Midbrain (tissue), 1 donor: ENCODE measurements around the gene EIF1B.
"Not testable (repeated sequence)": the region's sequence is repeated elsewhere in the genome, so short reads cannot be mapped to it uniquely, and the experiment has no call there.

Experiments
- DNase-seq: peaks from one replicate; lab custom pipeline; 2025; lab: John Stamatoyannopoulos, UW

EIF1B gene

DNA sequence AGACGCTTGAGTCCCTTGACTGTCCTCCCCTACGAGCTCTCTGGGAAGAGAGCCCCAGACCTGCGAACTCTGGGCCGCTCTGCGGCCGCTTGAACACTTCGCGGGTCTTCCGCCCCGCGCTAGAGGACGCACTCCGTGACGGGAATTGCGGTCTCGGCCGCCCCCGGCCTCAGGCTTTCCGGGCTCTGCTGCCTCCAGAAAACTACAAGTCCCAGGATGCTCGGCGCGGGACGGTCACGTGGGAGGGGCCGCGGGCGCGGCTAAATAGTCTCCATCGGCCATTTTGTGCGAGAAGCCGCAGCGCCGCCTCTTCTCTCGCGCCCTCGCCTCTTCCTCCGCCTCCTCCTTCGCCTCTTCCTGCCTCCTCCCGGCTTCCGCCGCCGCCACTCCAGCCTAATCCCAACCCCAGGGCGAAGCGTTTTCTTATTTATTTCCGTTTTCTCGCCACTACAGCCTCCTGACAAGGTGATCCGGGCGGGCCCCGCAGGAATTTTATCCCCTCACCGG is at the start of gene EIF1B:
Gene EIF1B, plus strand, starts transcription at position 290 of the 507 bp plus-strand sequence. CDS start 235 bp downstream, outside the sequence.
- DNase-seq, result peak; percentile 99

DNA sequence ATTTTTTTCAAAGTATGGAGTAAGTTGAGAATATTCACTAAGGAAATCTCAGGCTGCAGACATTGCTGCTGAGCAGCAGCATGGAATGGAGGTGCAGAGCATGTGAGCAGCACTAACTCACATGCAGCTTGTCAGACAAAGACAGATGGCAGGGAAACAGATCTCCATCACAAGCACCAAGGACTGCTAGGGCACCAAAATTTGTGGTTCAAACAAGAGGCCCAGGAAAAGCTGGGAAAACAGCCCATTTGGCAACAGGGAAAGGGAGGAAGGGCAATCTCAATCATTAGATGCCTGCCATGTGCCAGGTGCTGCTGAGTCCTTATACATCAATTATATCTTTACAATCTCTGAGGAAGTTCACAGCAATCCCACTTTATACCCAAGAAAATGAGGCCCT is 47.2 kb upstream of the EIF1B start:
- DNase-seq, result no peak

DNA sequence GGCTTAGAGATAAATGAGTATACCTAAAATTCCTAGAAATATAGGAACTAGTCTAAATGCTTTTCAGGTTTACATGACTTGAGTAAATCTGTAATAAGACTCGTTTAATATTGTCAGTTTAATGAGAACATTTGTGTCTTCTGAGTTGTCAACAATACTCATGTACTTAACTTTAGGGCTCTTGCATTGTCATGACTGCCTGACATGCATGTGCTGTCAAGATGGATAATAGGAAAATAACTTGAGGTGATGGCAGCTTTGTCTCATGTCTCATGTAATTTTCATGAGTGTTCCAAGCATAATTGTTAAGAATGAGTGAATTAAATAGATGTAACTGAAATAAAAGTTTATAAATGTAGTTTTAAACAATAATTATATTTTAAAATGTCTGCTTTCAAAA is 45.1 kb upstream of the EIF1B start:
- DNase-seq, result no peak

DNA sequence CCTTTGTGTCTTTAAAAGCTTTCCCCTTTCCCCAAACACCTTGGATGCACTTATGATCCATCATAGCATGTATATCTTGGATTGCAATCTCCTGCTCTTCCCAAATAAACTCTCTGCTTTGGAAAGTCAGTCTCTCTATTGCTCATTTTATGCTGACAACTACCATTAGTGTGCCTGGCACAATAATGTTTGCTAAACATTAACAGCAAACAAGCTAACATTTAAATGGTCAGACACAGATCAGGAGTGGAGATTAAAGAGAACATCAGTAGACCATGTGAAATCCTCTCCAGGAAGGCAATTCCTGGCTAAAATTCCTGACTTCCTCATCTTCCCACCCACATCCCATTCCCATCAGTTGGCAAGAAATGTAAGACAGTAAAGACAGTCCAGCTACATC is 44.3 kb upstream of the EIF1B start:
- DNase-seq, result no peak

DNA sequence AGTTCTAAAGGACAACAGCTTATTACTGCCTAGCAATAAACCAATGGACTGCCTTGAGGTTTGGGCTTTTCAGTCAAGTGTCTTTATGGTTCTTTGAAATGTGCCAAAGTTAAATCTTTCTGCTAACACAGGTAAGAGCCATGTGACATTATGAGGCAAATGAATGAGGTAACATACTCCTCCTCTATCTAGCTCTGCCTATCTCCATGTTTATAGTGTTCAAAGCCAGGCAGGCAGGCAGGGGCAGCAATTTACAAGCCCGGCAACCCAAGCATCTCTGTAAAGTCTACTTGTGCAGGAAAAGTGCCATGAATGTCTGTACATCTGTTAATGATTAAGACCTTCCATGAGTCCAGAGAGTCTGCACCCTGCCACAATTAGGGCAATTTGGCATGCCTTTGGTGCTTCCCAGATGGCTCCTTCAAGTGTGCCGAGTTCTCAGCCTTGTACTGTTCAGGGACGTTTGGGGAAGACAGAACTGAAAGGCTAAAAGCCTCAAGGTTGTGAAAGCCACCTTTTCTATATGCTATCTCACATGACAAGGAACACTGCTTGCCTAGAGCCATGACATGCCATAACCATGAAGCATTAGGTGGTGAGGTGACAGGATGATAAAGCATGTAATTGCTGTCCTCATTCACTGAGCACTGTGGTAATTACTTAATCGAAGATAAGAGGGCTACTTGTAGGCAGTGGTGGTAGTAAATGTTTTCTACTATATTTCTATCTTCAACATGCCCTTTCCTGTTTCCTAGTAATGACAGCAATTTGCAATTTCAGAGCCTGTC is 41.4 kb upstream of the EIF1B start:
- no peak for DNase-seq

DNA sequence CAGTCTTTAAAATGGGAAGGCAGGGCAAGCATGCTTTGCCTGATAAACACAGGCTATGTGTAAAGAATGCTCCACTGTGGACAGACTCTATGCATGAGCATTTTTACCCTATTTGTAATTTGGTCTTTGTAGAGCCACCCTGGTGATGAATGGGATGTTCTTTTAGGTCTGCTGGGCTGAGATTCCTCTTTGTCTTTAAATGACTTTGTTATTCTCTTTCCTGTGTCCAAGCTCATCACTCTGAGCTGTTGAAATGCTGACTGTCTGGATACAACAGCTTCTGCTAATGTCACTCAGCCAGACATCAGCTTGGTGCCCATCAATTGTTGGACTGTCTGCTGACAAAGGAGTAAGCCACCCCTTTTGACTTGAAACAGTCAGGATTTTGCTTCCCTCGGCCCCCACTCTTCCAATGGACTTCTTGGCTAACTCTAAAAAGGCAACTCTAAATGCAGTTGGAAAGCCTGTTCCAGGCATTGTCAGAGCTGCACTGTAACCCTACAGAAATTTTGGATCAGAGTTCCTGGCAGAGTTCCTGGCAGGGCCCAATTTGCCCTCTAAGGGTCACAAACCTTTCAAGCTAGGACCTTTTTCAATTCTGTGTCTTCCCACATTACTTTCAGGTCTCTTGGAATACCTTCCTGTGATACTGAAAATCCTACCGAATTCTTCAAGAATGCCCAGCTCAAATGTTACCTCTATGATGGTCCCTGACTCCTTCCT is 40.5 kb upstream of the EIF1B start:
- DNase-seq, result peak; percentile 42

DNA sequence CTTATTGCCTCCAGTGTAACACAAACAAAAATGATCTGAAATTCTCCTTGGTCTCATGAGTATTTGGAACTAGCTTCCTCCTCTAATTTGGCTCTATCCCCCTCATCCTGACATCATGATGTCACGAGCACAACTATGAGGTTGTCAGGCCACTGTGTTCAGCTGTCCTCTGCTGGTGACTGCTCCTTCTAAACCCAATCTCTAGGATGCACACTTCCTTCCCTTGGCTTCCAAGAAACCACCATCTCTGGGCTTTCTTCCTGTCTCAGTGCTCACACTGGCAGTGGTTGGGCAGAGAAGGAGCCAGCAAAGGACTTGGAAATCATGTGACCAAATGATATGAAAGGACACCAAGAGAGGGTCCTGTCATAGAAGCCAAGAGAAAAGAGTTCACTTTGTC is 30.7 kb upstream of the EIF1B start:
- no peak for DNase-seq

DNA sequence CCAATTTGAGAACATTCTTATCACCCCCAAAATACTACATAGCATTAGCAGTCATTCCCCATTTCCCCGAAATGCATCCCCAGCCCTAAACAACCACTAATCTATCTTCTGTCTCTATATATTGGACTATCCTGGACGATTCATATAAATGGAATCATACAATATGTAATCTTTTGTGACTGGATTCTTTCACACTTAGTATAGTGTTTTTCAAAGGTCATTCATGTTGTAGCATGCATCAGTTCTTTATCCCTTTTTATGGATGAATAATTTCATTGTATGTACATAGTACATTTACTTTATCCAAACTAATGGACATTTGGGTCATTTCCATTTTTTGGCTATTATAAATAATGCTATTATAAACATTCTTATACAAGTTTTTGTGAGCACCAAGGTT is 27.5 kb upstream of the EIF1B start:
- no peak for DNase-seq

DNA sequence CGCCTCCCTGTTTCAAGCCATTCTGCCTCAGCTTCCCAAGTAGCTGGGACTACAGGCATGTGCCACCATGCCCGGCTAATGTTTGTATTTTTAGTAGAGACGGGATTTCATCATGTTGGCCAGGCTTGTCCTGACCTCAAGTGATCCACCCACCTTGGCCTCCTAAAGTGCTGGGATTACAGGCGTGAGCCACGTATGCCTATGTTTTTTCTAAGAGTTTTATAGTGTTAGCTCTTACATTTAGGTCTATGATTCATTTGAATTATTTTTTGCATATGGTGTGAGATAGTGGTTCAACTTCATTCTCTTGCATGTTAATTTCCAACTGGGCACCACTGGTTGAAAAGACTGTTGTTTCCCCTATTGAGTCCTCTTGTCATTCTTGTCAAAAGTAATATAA is 26.4 kb upstream of the EIF1B start:
- DNase-seq, result not testable (repeated sequence)

DNA sequence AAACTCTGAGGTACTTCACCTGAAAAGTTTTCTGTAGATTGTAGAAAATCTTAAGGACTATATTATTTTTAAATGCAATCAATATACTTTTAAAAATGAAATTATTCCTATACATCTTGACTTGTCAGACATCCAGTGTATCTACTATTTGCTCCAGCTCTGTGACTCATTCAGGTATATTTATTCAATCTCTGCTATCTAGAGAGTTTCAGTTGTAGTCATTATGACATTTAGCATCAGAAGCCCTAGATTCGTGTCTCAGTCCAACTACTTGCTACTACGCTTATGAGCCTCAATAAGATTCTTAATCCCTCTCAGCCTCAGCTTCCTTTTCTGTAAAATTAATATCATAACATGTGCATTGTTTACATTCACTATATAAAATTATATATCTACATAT is 22.3 kb upstream of the EIF1B start:
- no peak for DNase-seq

DNA sequence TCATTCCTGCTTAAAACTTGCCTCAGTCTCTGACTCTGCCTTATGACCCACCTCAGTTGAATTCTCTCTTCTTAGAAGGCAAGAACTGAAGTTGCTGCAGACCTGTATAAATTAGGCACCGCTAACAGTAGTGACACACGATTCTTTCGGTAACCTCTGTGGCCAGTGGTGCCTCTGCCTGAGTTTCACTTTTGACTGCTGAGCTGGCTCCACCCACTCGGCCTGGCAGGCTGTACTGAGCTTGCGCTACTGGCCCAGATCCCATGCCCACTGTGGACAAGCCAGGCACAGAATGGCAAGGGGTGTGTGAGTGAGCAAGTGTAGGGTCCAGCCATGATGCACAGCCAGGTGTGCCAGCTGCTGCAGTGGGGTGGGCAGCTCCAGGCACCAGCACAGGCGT is 19.1 kb upstream of the EIF1B start:
- DNase-seq, result no peak

DNA sequence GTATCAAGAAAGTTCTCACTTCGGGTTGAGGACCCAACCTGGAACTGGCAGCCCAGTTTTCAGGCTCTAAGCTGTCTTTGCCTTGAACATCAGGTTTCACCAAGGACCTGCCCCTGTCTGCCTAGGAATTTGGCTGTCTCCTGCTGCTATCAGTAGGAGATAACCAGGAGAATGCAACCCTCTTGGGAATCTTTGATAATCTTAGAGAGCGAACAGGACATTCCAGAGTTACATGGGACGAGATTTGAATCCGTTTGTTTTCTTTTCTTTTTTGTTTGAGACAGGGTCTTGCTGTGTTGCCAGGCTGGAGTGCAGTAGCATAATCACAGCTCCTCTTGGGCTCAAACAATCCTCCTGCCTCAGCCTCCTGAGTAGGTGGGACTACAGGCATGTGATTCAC is 18.0 kb upstream of the EIF1B start:
- no peak for DNase-seq

DNA sequence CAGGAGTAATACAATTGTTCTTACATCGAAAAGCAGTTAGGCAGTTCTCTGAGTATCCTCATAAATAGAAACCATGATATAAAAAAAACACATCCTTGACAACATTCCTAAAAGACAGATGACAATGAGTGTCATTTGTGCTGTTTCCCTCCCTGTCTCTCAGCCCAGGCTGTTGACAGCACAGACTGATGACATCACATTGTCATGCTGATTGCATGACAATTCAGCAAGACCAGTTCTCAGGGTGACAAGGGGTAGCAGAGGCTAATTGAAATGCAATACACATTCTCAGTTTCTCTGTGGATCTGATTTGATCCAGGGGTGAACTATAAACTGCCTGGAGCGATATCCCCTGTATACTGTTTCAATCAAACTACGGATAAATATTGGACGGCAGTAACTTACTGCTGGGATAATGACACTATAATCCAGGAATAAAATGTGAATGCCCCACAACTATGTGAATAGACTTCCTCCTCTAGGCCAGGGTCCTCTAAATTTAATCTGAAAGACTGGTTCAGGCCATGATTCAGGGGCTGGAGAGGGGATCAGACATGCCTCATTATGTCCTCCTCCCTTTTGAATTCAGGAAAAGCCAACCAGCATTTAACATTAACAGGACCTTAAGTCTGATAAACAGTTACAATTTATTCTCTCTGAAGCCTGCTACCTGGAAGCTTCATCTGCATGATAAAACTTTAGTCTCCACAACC is 16.7 kb upstream of the EIF1B start:
- peak; percentile 64 for DNase-seq

DNA sequence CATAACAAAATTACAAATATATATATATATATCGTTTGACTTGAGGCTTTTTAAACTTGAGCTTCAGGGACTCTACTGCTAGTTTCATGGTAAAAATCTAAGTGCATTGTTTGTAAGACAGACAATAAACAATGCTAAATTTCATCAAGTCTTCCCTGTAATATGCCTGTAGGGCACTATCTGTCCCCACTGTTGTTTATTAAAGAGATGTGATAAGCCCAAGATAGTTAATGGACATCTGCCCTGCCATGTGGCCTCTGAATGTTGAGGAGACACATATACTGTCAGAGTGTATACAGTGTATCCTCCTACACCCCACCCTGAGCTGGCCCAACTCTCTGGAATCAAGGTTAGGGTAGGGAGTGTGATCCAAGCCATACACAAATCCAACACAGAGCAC is 15.1 kb upstream of the EIF1B start:
- no peak for DNase-seq

DNA sequence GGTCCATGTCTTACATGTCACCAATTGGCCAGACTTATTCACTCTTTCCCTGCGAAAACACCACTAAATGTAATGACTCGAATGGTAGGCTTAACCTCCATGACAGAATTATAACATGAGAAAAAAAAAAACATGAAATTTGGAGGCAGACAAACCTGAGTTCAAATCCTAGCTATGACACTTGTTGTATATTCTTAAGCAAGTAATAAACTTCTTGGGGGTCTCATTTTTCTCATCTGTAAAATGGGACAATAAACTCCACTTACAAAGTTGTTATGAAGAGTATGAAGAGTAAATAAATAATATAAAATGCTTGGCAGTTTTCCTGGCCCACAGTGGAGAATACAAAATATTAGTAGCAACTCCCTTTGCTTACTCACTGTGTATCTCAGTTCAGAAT is 11.4 kb upstream of the EIF1B start:
- DNase-seq, result no peak

DNA sequence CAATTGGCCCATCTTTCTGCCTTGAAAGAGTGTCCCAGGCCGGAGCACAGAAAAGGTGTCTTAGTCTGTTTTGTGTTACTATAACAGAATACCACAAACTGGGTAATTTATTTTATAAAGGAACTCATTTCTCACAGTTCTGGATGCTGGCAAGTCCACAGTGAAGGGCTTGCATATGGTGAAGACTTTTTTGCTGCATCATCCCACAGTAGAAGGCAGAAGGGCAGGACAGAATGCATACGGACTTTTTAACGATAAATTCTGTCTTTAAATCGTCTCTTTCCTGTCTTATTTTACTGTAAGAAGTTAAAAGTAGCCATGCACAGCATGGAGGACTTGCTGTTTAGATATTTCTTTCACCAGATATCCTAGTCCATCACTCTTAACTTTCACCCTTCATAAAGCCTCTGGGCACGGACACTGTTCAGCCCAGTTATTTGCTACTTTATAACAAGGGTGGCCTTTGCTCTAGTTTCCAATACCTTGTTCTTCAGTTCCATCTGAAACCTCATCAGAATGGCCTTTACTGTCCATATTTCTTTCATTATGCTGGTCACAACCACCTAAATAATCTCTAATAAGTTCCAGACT is 10.3 kb upstream of the EIF1B start:
- no peak for DNase-seq

DNA sequence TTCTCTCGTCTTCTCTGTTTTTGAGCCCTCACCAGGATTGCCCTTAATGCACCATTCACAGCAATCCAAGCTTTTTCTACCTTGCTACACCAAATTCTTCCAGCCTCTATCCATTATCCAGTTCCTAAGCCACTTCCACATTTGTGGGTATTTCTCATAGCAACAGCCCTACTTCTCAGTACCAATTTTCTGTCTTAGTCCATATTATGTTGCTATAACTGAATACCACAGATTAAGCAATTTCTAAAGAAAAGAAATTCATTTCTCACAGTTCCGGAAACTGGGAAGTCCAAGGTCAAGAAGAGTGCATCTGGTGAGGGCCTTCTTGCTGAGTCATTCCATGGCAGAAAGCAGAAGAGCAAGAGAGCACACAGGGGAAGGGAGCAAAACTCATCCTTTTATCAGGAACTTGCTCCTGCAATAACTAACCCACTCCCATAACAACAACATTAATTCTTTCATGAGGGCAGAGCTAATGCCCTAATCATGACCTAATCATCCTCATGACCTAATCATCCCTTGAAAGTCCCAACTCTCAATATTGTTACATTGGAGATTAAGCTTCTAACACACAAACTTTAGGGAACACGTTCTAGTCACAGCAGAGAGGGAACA is 9.7 kb upstream of the EIF1B start:
- no peak for DNase-seq

DNA sequence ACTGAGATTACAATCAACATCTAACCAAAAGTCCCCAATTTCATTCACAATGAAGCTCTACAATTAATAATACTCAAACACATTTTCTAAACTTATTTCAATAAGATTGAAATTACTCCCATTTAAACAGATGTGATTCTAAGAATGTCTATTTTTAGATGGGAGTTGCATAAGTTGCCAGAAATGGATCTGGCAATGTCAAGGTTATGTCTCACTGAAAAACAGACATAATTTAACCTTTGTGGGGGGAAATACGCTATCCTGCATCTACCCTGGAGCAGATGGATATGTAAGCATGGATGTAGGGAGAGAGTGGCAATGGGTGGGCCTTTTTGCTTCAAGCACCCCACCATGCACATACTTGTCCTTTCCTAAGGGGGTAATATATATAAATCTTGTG is 6.7 kb upstream of the EIF1B start:
- no peak for DNase-seq

DNA sequence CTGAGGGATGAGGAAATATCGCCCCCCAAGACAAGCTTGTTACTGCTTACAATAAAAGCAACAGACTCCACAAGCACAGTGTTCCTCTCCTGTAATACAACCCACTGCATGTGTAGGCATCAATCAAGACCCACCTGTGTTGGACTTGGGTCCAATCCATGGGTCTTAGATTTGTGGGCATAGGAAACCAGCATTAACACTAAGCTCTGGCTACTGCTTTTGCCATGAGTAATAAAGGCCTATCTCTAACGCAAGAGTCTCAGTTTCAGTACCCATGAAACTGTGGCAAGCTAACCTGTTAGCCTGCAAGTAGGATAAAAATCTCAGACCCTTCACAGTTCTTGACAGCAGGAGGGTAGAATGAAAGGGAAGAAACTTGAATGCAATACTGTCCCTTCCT is 5.2 kb upstream of the EIF1B start:
- no peak for DNase-seq

DNA sequence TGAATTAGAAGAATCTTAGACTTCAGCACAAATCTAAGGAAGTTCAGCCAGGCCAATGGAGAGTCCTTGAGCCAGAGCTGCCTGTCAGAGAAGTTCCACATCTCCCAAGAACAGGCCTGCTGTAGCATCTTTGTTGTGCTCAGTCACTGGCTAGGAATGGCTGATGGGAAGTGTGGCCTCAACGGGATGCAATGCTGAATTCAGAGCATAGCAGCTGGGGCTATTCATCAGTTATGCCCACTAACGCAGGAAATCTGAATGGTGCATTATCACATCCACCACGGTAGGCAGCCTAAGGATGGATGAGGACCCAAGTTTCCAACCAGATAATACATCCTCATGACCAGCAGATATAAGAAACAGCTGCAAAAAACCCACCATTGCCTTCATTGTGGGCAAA is 3.2 kb upstream of the EIF1B start:
- DNase-seq, result no peak

DNA sequence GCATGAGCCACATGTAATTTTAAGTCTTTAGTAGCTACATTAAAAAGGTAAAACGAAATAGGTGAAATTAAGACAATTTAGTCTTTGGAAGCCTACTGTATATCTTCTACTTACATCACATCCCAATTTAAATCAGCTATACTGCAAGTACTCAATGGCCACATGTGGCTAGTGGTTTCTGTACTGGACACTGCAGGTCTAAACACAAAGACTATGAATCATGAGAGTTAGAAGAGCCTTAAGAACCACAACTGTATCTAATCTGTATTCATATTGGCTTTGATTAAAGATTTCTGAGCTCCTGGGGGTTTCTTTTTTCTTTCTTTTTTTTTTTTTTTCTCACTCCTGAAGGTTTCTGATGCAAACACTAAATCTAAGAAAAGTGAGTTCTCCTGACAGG is 2.3 kb upstream of the EIF1B start:
- DNase-seq, result no peak
